Activated CD4-positive, alpha-beta T cell treated with anti-CD3 and anti-CD28 coated beads for 1 hour (primary cell): ENCODE results near the gene NUFIP1.
"Not testable (repeated sequence)": the region's sequence is repeated elsewhere in the genome, so short reads cannot be mapped to it uniquely, and the experiment has no call there.

Experiments
- DNase-seq: peaks from one replicate; pipeline ENCODE4 v3.0.0-alpha.2; 2020

The NUFIP1 gene

GRCh38 chr13:44969551-44970484 is 19.5 kb downstream of the NUFIP1 start:
- no peak for DNase-seq

- DNase-seq, result no peak
Observed at GRCh38 chr13:44968434-44968815, 20.8 kb downstream of the NUFIP1 start.

- no peak for DNase-seq
Observed at GRCh38 chr13:44967704-44968433, 21.4 kb downstream of the NUFIP1 start.

GRCh38 chr13:44961997-44962396 is 27.3 kb downstream of the NUFIP1 start:
- no peak for DNase-seq

DNA sequence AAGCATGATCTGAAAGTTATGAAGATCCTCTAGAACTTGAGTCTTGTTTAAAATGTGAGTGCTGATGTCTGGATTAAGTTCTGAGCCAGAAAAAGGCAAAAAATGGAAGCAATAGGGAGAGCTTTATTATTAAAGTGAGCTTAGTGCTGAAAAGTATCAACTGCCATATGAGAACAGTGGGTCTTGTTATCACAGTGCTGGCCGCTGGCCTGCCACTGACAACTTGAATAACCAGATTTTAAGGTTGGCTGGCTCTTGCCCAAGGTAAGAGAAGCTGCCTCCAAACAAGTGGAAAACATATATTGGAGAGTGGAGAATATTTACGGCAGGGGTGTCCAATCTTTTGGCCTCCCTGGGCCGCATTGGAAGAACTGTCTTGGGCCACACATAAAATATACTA is 33.9 kb downstream of the NUFIP1 start:
- no peak for DNase-seq

DNA sequence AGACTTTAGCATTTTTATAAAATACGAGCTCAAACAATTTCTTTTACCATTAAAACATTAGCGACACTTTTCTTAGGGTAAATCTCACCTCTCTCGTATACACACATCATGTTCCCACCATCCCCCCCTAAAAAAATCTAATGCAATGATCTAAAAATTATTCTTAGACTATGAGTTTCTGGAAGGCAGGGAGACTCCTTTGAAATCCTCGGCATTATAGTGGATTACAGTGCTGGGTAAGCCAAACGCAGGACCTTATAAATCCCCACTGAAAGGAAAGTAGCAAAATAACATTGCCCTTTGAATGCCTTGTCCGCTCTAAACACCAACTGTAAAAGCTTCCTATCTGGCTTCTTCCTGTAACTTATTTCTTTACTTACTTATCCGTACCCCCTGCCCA is 35.0 kb downstream of the NUFIP1 start:
- no peak for DNase-seq

DNA sequence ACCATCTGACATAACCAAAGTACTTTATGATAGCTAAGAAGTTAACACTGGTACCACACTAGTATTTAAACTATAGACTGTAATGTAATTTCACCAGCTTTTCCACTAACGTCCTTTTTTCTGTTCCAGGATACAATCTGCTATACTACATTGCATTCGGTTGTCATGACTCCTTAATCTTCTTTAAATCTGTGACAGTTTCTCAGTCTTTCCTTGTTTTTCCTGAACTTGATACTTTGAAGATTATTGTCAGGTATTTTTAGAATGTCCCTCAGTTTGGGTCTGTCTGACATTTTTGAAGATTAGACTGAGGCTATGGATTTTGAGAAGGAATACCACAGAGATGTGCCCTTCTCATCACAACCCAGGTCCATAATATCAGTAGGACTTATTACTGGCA is 36.6 kb downstream of the NUFIP1 start:
- no peak for DNase-seq

- no peak for DNase-seq
Observed at GRCh38 chr13:44951184-44951583, 38.1 kb downstream of the NUFIP1 start.

- DNase-seq, result not testable (repeated sequence)
Observed at GRCh38 chr13:44943411-44943810, 45.9 kb downstream of the NUFIP1 start.

DNA sequence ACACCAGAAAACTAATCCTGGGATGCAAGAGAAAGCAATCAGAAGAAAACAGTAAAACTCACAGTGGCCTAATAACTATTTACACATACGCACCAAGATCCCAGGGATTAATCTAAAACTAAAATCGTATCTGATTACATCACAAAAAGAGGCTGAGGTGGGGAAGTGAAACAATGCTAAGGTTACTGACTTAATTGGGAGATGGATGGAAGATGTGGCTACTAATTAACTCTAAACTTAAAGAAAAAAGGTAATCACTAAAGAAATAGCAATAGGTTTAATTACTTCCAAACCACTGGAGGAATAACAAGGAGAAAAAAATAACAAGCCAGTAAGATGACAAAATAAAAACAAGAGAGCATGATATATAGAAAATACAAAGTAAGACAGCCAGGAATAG is 50.4 kb downstream of the NUFIP1 start:
- no peak for DNase-seq

DNA sequence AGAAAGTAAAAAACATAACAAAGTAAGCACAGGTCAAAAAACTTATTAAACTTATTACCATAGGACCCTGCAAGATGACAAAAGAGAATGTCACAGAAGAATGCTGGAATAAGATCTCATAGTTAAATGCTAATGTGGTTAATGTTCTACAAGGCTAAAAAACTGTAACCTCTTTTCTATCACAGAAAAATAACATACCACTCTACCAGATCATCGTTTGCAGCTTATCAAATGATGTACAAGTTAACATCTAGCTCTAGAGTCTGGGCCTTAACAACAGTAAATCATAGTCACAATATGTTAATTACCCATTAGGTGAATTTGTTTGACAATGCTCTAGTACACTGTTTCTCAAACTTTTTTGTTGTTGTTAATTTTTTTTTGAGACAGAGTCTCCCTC is 53.0 kb downstream of the NUFIP1 start:
- no peak for DNase-seq

DNA sequence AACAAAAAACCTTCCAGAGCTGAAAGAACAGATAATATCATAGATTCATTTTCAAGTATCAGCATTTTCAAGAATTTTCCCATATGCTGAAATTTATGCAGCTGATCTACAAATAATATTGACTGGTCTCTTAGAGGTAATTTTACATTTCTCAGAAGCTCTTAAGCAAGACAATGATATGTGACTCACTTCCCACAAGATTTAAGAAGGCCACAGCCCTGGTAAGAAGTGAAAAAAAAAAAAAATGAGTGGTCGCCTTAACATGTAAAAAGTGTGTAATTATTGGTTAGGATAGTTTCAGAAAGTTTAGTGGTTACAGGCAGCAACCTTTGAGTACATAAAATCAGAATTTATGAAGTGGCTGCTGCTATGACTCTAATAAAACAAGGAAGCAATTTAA is 54.5 kb downstream of the NUFIP1 start:
- no peak for DNase-seq

GRCh38 chr13:44932850-44933251 is 56.4 kb downstream of the NUFIP1 start:
- no peak for DNase-seq

DNA sequence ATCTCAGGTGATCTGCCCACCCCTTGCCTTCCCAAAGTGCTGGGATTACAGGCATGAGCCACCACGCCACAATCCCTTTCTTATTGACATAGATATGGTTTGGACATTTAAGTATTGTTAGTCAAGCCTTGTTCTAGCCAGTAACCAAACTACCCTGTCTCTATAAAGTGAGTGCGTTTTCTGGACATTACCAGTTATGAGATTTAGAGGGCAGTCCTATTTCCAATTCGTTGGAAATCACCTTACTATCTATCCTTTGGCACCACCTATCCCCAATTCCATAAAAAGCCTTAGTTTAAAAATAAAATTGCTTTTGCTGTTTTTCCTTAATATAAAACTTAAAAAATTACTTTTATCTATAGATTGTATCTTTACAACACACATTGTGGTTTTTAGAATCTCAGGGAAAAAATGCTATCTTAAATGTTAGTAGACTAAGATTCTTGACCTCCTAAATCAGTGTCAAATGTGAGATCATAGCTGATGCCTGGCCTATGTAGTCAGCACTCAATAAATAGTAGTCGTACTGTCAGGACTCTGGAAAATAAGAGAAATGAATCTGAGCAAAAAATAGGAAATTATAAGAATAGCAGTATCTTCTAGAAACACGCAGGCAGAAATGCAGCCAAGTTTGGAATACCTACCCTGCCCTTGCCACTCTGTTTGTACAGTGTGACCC is 57.0 kb downstream of the NUFIP1 start:
- no peak for DNase-seq

DNA sequence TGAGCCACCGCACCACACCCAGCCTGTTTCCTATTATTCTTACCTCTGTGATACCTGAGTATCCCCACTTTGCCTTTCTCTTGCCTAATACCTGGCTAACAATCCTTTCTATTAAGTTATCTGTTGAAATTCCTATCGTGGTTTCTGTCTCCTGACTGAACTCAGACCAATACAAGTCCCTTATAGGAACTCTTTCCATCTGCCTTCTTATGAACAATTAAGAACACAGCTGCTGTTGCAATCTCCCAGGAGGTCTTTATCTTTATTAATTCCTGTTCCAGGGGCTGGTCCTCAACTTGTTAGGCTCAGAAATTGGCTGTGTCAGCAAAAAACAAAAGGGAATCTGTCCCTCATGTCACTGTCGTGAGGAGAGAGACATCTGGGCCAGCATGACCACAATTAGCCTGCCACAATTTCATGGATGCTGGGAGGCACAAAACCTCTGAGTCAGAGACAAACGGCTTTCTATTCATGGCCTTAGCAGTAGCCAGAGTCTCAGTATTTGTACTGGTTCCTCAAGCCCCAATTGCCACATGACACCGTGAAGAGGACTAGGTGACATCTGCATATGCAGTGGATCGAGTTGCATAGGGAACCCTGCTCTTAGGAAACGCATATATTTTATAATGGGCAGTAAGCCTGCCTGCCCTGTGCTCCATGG is 58.2 kb downstream of the NUFIP1 start:
- no peak for DNase-seq

- DNase-seq, result no peak
Observed at GRCh38 chr13:44930280-44930679, 59.0 kb downstream of the NUFIP1 start.

DNA sequence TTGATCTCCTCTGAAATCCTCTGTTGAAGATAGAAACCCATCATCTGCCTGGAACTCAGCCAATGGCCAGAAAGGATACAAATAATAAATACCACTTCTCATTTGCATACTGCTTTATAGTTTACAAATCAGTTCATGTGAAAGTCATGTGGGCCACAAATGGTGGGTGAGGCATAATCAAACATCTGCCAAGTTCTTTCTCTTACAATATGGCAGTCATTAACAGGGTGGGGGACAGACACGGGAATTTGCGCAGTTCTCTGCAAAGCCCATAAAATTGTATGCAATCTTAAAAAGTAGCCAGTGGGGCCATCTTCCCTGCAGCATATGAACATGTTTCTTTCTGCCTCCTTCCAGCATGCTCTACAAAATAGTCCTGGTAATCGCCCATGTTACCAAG is 59.6 kb downstream of the NUFIP1 start:
- DNase-seq, result no peak

GRCh38 chr13:44927968-44928367 is 61.3 kb downstream of the NUFIP1 start:
- DNase-seq, result no peak

- no peak for DNase-seq
Observed at GRCh38 chr13:44921931-44922758, 67.1 kb downstream of the NUFIP1 start.

GRCh38 chr13:44921246-44921877 is 67.9 kb downstream of the NUFIP1 start:
- DNase-seq, result no peak

DNA sequence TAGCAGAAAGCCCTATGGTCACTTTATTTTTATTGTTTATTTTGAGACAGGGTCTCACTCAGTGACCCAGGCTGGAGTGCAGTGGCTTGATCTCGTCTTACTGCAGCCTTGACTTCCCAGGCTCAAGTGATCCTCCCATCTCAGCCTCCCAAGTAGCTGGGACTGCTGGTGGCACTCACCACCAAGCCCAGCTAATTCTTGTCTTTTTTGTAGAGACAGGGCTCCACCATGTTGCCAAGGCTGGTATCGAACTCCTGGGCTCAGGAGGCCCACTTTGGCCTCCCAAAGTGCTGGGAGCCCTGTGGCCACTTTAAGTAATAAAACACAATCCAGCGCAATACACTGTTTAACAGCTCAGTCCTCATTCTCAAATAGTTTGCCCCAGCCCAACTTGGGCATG is 69.3 kb downstream of the NUFIP1 start:
- no peak for DNase-seq
